K562 (cell line): ENCODE results near the gene HPF1. TPM values are rescaled to one million over a fixed set of nuclear protein-coding genes. Genes with fewer than 3 reads are reported as not detected.
A peak's percentile ranks its signal among the peaks of the same experiment; 100 is the strongest.

ENCODE experiments used
- HES1 ChIP-seq: fragments of 450-650 bp; IDR thresholded peaks from 2 replicates; pipeline ENCODE4 v1.6.1; 2016; ENCODE audit warnings: low read depth, mild to moderate bottlenecking, moderate library complexity
- L3MBTL2 ChIP-seq: fragments of 450-650 bp; IDR thresholded peaks from 2 replicates; pipeline ENCODE4 v1.6.1; 2016; ENCODE audit warnings: mild to moderate bottlenecking, moderate library complexity
- POLR2G ChIP-seq: fragments of 200-400 bp; formaldehyde crosslinking; IDR thresholded peaks from 2 replicates; pipeline ENCODE4 v1.6.1; 2017; ENCODE audit warnings: low read depth, mild to moderate bottlenecking, antibody characterized with exemption, low read length, moderate library complexity
- SAFB ChIP-seq: fragments of 200-400 bp; formaldehyde crosslinking; IDR thresholded peaks from 2 replicates; pipeline ENCODE4 v1.6.1; 2017; ENCODE audit warnings: low read depth, low read length, borderline replicate concordance
- SAP30 ChIP-seq: fragments of 200-600 bp; sonication (generic); IDR thresholded peaks from 2 replicates; pipeline ENCODE4 v1.6.1; 2012; ENCODE audit warnings: borderline replicate concordance, low read depth, mild to moderate bottlenecking, moderate library complexity, low read length, control low read depth, inconsistent platforms; ENCODE audit not compliant: insufficient read depth, poor library complexity, severe bottlenecking
- TSC22D4 ChIP-seq: fragments of 450-650 bp; IDR thresholded peaks from 2 replicates; pipeline ENCODE4 v1.6.1; 2016; ENCODE audit warnings: missing genetic modification characterization, missing biosample characterization, control low read depth
- ZBTB40 ChIP-seq, 2 experiments: fragments of 450-650 bp in 1 of 2; sonication (generic) in 1 of 2; formaldehyde crosslinking in 1 of 2; IDR thresholded peaks; 2 replicates each; pipeline versions ENCODE4 v1.7.1 to v1.9.0; 2016 to 2022; ENCODE audit warnings: inconsistent platforms in 1 of 2, mild to moderate bottlenecking in 1 of 2, missing genetic modification reagents in 1 of 2
- ZBTB7A ChIP-seq: IDR thresholded peaks from 2 replicates; pipeline ENCODE4 v1.6.1; 2011; ENCODE audit warnings: low read depth, mild to moderate bottlenecking, low read length, moderate library complexity, borderline replicate concordance; ENCODE audit not compliant: control insufficient read depth
- ZC3H11A ChIP-seq: IDR thresholded peaks from 2 replicates; pipeline ENCODE4 v1.6.1; 2012; ENCODE audit warnings: low read depth, low read length, improper control_type of control experiment
- ZNF561 ChIP-seq: fragments of 450-650 bp; formaldehyde crosslinking; conservative IDR thresholded peaks from 2 replicates; pipeline ENCODE4 v1.4.0; 2020; ENCODE audit warnings: mild to moderate bottlenecking, moderate library complexity
- polyA plus RNA-seq, 8 experiments: library from polyadenylated mRNA; depleted of rRNA in 4 of 8; stranded (reverse) in 5 of 8; unstranded in 3 of 8; fragments of >200 nt; fragmentation: Nextera tagmentation in 2 of 8; fragmentation: Illumina TruSeq in 1 of 8; extraction: Ambion mirVana in 2 of 8; extraction: Trizol in 1 of 8; gene quantifications; 2 replicates each; pipeline versions ENCODE4 v1.2.1 to v1.2.3, GENCODE V29; 2011 to 2014; ENCODE audit warnings: inconsistent platforms in 1 of 8, missing spikeins in 1 of 8
- total RNA-seq, 7 experiments: library from RNA; depleted of rRNA in 6 of 7; stranded (reverse); fragments of >200 nt in 6 of 7; fragmentation: Illumina TruSeq in 2 of 7; extraction: Trizol in 2 of 7; gene quantifications; 2 replicates each; pipeline versions ENCODE4 v1.2.1 to v1.2.3, GENCODE V29; 2011 to 2021; ENCODE audit warnings: low replicate concordance in 1 of 7
- TF ChIP-seq, protein P1 (sequence below): IDR thresholded peaks from 2 replicates; pipeline ENCODE4 v1.6.1; 2011; ENCODE audit warnings: borderline replicate concordance, low read depth, mild to moderate bottlenecking, moderate library complexity, low read length; ENCODE audit not compliant: insufficient read depth, poor library complexity, severe bottlenecking

Gene HPF1
- total and polyA plus RNA-seq, 9 of the 15 experiments (the other 6 are each of a cell fraction or from before 2014, with no cell fraction given): 21.2 to 89.4 (median 35.2) TPM

DNA sequence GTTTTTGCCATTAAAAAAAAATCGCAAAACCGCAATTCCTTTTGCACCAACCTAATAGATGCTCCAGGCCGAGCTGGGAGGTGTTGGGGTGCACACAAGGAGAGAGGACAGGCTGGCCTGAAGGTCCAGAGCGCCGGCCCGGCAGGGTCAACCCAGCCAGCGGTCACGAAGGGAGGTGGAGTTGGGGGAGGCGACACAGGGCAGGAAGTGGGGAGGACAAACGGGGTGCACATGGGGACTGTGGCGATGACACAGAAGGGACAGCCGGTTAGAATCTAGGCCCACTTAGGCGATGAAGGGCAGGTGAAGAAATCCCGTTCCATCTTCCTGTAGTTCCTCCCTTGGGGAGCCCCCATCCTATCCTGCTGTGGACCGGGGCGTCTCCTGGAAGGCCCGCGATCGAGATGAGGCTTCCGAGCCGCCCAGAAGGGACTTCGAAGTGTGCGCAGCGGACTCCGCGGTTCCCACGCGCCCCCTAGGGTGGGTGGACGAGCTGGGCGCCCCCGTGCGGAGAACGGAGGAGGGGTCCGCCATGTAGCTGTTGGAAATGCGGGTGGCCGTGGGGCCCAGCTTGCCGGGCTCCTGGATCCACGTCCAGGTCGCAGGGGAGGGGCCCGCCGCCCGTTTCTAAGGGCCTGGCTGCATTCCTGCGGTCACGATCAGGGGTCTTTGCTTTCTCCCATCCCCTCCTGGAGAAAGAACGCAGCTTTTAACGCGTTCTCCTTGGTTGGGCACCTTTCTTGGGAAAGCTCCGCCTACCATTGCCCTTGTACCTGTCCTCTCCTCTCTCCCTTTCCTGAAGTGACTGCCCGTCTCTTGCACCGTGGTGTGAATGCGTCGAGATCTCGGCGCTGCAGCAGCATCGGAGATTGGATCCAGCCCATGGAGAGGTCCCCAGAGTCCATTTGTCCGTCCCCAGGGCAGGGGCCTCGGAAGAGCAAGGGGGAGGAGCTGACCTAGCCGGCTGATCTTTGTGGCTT is 17.0 kb upstream of the HPF1 start (continued):
- TF ChIP-seq ZBTB7A (peak; percentile 77; the same call in 1 of the 2 replicates), L3MBTL2 (peak; percentile 90), SAFB (peak; percentile 83), ZBTB40 (IDR thresholded peaks at IDR 0.05) (peak; percentile 34; the same call in 1 of the 2 replicates), ZBTB40 (CRISPR knock-in tag; IDR thresholded peaks at IDR 0.05) (no peak), TSC22D4 (tag) (no peak), POLR2G (peak; percentile 53; the same call in 1 of the 2 replicates), ZNF561 (no peak), HES1 (no peak), SAP30 (no peak), ZC3H11A (no peak)
- TF ChIP-seq, protein P1, sequence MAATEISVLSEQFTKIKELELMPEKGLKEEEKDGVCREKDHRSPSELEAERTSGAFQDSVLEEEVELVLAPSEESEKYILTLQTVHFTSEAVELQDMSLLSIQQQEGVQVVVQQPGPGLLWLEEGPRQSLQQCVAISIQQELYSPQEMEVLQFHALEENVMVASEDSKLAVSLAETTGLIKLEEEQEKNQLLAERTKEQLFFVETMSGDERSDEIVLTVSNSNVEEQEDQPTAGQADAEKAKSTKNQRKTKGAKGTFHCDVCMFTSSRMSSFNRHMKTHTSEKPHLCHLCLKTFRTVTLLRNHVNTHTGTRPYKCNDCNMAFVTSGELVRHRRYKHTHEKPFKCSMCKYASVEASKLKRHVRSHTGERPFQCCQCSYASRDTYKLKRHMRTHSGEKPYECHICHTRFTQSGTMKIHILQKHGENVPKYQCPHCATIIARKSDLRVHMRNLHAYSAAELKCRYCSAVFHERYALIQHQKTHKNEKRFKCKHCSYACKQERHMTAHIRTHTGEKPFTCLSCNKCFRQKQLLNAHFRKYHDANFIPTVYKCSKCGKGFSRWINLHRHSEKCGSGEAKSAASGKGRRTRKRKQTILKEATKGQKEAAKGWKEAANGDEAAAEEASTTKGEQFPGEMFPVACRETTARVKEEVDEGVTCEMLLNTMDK: peak; percentile 93
